Measurements from ENCODE around the gene SLAMF6.
A peak's percentile ranks its signal among the peaks of the same experiment; 100 is the strongest.
"Not testable (repeated sequence)": the region's sequence is repeated elsewhere in the genome, so short reads cannot be mapped to it uniquely, and the experiment has no call there.

The SLAMF6 gene

DNA sequence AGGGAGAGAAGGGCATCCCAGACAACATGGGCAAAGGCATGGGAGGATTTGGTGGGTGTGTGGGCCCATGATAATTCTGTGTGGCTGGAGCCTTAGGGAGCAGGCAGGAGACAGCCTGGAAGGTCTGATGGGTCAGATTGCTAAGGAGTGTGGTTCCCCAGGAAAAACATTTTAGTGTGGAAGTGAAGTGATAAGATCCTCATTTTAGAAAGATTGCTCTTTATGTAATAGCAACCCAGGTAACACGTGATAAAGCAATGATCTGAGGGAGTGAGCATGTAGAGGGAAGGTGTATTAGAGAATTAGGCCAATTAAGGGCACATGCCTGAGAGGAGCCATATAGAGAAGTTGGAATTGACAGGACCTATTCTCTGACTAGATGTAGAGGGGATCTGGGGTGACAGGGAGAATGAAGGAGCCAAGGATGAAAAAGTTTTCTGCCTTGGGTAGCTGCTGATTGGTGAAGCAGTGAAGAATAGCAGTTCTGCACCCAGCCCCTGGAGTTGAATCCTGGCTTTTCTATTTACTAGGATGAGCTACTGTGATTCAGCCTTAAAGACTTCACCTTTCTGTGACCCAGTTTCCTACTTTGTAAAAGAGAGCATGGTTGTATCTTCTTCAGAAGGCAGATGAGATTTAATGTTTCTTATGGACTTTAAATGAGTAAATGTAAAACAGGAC, 18.7 kb upstream of the SLAMF6 start:
- DNase-seq, result no peak

DNA sequence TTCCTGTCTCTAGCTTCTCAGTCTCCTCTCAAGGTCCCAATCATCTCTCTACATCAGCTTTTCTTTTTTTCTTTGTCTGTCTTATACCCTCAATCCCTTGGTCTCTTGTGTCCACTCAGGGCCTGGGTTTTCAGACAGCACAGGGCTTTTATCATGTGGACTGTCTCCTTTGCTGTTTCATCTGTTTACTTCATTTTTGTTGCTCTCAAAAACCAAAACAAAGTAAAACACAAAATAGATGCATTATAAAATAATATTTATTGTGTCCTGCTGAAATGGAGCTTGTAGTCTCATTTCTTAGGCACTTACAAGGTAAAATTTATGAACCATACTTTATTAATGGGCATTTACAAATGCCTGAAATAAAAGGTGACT, 17.8 kb upstream of the SLAMF6 start:
- no peak for DNase-seq

DNA sequence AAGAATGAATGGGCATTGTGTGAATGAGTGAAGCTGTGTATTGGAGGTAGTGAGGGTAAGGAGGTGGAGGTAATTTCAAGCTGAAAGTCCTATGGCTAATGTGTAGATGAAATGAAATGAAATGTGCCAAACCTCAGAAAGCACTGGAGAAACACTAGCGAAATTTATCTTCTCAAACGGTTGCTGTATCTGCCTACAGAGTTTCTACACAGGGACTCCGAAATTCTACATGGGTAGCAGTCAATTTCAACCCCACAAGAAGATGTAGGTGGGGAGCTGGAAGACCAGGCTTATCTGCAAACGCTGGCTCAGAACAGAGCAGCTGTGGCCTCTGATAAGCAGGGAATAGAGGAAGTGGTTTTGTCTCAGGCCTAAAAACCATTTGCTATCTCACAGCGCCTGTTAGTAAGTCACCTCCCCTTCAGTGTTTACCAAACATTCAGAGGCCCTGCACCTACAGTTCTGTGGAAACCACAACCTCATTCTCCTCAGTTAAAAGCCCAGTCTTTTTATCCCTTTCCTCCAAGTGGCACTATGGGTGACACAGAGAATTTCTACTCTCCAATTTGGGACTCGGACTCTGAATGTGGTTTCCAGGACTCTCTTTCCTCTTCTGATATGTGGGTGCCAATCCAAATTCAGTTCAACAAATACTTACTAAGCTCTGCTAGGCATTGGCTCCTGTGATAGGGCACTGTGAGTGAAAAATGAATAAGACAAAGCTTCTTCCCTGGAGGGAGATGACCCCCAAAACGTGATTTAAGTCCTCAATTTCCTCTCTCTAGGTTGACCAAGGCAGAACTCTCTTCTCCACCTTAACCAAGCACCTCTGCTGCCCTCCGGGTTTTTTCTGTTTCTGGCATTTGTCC, 17.2 kb upstream of the SLAMF6 start:
- DNase-seq, result peak; percentile 67 to 68

DNA sequence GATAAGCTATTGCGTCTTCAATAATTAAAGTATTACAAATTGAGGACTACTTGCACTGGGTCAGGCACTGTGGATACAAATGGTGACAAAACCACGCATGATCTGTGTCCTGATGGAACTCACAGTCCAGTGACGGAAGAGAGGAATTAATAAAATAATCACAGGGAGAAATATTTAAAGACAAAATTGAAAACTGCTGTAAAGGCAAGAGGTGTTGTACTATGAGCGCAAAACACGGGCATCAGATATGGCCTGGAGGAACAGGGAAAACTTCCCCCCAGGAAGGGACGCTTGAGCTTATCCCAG, 16.6 kb upstream of the SLAMF6 start:
- no peak for DNase-seq

DNA sequence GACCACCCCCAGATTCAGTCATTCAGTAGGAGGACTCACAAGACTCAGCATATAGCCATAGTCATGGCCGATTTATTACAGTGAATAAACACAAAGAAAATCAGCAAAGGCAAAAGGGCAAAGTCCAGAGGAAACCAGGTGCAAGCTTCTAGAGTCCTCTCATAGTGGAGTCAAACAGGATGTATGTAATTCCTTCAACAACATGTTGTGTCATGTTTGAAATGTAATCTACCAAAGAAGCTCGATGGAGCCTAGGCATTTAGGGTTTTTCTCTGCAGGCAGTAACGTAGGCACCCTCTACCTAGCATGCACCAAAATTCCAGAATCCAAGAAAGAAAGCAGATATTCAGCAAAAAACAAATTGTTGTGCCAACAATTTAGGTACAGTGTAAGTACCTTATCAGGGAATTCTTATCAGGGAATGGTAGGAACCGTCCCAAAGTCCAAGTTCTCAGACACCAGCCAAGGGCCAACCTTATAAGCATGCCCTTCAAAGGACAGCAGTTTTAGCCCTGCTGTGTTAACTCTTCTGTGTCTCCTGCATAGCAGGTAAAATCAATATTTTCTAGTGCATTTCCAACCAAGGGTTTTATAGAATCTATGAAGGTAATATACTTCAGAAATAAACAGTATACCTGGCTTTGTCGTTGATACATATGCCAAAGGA, 16.1 kb upstream of the SLAMF6 start:
- no peak for DNase-seq

- no peak for DNase-seq
These were observed 14.9 kb upstream of the SLAMF6 start for GRCh38 chr1:160537714-160538665.

- no peak for DNase-seq
These were observed 12.0 kb upstream of the SLAMF6 start for GRCh38 chr1:160534823-160535605.

DNA sequence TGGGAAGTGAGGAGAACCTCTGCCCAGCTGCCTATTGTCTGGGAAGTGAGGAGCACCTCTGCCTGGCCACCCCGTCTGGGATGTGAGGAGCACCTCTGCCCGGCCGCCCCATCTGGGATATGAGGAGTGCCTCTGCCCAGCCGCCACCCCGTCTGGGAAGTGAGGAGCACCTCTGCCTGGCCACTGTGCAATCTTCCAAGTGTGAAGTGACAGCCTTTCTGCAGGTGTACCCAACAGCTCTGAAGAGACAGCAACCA, 9.4 kb upstream of the SLAMF6 start:
- DNase-seq, result not testable (repeated sequence)

GRCh38 chr1:160531809-160532556, 8.9 kb upstream of the SLAMF6 start:
- not testable (repeated sequence) for DNase-seq

DNA sequence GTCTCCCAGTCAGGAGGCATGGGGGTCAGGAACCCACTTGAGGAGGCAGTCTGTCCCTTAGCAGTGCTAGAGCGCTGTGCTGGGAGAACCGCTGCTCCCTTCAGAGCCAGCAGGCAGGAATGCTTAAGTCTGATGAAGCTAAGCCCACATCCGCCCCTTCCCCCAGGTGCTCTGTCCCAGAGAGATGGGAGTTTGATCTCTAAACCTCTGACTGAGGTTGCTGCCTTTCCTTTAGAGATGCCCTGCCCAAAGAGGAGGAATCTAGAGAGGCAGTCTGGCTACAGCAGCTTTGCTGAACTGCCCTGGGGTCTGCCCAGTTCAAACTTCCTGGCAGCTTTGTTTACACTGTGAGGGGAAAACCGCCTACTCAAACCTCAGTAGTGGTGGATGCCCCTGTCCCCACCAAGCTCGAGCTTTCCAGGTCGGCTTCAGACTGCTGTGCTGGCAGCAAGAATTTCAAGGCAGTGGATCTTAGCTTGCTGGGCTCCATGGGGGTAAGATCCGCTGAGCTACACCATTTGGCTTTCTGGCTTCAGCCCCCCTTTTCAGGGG, 6.4 kb upstream of the SLAMF6 start:
- DNase-seq, result not testable (repeated sequence)

DNA sequence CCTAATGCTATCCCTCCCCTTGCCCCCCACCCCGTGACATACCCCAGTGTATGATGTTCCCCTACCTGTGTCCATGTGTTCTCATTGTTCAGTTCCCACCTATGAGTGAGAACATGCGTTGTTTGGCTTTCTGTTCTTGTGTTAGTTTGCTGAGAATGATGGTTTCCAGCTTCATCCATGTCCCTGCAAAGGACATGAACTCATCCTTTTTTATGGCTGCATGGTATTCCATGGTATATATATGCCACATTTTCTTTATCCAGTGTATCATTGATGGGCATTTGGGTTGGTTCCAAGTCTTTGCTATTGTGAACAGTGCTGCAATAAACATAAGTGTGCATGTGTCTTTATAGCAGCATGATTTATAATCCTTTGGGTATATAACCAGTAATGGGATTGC, 734 bp upstream of the SLAMF6 start:
- not testable (repeated sequence) for DNase-seq

DNA sequence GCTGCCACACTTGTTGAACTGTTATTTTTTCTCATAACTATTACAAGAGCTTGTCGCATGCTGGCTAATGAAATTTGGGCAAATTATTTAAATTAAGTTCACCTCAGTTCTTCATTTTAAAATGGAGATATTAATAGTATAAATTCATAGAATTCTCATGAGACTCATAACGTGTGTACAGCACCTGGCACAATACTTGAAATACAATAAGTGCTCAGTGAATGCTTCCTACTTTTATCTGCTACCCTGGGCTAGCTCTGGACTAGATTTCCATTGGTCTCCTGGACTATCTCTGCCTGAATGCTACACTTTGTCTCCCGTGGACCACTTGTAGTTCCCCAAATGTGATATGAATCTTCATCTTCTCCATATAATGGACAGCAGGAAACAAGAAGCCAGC, 919 bp downstream of the SLAMF6 start:
- no peak for DNase-seq

- DNase-seq, result no peak
These were observed 1.5 kb downstream of the SLAMF6 start for GRCh38 chr1:160521554-160521953.

DNA sequence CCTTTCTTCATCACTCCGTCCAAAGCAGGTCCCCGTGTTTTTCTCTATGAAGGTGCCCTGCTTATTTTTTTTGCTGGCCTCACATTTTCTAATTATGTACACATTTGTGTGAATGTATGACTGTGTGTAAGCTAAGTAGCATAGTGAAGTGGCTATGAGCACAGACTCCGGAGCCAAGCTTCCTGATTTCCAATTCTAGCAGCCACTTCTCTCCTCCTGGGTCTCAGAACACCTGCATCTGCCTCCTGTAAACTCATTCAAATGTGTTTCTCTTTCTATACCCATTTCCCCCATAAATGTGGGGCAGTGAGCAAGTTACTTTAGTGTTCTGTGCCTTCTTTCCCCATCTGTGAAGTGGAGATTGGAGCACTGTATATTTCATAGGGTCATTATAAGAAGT, 2.1 kb downstream of the SLAMF6 start:
- no peak for DNase-seq

DNA sequence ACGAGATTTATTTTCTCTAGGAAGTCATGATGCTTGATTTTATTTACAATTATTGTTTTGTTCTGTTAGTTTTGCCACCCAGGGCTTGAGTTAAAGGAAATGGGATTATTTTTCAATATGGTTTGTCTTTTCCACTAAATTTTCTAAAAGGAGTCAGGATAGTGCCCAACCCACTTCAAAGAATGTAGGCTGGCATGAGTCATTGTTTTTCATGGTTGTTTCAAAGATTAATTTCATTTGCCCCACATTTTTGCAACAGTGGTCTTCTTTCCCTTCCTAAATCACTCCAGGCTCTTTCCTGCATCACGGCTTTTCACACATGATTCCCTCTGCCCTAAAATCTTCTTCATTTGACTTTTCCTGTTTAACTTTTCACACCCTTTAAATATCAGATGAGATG, 2.5 kb downstream of the SLAMF6 start:
- no peak for DNase-seq

DNA sequence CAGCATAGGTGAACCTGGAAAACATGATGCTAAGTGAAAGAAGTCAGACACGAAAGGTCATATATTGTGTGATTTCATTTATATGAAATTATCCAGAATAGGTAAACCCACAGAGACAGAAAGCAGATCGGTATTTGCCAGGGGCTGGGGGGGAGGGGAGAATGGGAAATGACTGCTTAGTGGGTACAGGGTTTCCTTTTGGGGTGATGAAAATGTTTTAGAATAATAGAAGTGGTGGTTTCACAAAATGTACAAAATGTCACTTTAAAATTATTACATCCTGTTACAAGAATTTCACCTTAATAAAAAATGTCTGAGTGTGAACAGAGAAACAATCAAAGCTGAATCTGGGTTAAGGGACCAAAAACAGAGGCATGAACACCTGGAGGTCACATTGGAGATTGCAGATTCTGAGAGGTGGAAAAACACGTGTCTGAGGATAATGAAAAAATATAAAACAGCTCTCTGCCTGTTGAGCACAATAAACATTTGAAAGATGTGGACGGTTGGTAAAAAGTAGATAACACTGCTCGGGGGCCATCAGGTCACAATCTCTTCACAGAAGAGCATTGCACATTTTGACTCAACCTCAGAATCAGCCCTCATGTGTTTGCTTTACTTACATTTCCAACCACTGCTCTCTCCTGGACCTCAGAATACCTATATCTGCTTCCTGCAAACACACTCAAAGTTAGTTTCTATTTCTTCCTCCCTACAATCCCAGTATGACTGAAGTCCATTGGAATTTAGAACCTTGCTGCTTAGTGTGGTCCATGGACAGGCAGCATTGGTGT, 3.2 kb downstream of the SLAMF6 start:
- no peak for DNase-seq

GRCh38 chr1:160517519-160517918, 5.5 kb downstream of the SLAMF6 start:
- not testable (repeated sequence) for DNase-seq

DNA sequence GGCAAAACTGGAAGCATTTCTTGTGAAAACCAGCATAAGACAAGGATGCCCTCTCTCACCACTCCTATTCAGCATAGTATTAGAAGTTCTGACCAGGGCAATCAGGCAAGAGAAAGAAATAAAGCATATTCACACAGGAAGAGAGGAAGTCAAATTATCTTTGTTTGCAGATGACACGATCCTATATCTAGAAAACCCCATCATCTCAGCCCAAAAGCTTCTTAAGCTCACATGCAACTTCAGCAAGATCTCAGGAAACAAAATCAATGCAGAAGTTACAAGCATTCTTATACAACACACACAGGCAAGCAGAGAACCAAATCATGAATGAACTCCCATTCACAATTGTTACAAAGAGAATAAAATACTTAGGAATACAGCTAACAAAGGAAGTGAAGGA, 7.1 kb downstream of the SLAMF6 start:
- not testable (repeated sequence) for DNase-seq

- DNase-seq, result no peak
These were observed 18.4 kb downstream of the SLAMF6 start for GRCh38 chr1:160504651-160505050.

DNA sequence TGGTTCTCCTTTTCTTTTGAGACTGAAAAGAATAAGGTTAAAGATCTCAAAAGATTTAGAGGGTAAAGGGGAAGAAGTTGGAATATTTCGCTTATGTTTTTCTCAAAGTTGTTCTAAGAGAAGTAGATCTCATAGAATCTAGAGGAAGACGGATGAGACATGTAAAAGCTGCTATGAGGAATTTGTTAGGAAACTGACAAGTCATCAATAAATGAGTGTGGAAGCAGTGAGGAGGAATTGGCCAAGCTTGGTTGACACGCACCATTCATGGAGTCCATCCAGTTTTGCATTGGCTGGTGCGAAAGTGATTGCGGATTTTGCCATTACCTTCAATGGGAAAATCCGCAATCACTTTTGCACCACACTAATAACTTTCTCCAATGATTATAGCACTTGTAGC, 20.0 kb downstream of the SLAMF6 start:
- no peak for DNase-seq
